Measurements from ENCODE around the gene NUP37.
"Not testable (repeated sequence)": the region's sequence is repeated elsewhere in the genome, so short reads cannot be mapped to it uniquely, and the experiment has no call there.

NUP37 gene

GRCh38 chr12:102119674-102120563 is at the start of gene NUP37, which contains the start of gene PARPBP:
Gene NUP37 (minus strand): TSS chr12:102120114. CDS start chr12:102118518, 1,596 bp downstream.
Gene PARPBP (plus strand): TSS chr12:102120183. CDS start chr12:102123889, 3,706 bp downstream.
- DNase-seq: peak; percentile 18 to 91 (median 78)

GRCh38 chr12:102167821-102168604 is 48.1 kb upstream of the NUP37 start:
- DNase-seq: no peak

DNA sequence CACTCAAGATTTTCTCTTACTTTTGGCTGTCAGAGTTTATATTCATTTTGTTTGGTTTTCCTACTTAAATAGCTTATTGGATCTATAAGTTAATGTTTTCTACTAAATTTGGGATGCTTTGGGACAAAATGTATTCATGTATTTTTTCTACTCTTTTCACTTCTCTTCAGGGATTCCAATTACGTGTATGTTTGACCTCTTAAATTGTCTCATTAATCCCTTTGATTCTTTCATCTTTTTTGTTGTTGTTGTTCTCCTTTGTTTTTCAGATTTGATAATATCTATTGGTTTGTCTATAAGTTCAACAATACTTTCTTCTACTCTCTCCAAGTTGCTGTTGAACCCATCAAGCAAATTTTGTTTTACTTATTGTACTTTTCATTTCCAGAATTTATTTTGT is 43.5 kb upstream of the NUP37 start:
- no peak for DNase-seq

DNA sequence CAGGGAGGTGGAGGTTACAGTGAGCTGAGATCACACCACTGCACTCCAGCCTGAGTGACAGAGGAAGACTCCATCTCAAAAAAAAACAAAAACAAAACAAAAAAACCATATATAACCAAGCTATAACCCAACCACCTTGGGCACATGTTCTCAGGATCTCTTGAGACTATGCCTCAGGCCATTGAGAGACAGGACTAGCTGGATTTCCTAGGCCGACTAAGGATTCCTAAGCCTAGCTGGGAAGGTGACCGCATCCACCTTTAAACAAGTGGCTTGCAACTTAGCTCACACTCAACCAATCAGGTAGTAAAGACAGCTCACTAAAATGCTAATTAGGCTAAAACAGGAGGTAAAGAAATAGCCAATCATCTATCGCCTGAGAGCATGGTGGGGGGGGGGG is 35.3 kb upstream of the NUP37 start:
- not testable (repeated sequence) for DNase-seq

DNA sequence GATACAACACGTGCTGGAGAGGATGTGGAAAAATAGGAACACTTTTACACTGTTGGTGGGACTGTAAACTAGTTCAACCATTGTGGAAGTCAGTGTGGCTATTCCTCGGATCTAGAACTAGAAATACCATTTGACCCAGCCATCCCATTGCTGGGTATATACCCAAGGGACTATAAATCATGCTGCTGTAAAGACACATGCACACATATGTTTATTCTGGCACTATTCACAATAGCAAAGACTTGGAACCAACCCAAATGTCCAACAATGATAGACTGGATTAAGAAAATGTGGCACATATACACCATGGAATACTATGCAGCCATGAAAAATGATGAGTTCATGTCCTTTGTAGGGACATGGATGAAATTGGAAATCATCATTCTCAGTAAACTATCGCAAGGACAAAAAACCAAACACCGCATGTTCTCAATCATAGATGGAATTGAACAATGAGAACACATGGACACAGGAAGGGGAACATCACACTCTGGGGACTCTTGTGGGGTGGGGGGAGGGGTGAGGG is 27.2 kb upstream of the NUP37 start:
- DNase-seq: not testable (repeated sequence)

- DNase-seq: no peak
Measured at GRCh38 chr12:102144221-102144620, 24.3 kb upstream of the NUP37 start.

DNA sequence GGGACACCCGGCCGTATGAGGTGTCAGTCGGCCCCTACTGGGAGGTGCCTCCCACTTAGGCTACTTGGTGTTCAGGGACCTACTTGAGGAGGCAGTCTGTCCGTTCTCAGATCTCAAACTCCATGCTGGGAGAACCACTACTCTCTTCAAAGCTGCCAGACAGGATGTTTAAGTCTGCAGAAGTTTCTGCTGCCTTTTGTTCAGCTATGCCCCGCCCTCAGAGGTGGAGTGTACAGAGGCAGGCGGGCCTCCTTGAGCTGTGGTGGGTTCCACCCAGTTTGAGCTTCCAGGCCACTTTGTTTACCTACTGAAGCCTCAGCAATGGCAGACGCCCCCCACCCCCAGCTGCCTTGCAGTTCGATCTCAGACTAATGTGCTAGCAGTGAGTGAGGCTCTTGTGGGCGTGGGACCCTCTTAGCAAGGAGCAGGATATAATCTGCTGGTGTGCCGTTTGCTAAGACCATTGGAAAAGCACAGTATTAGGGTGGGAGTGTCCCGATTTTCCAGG is 23.0 kb upstream of the NUP37 start:
- not testable (repeated sequence) for DNase-seq

DNA sequence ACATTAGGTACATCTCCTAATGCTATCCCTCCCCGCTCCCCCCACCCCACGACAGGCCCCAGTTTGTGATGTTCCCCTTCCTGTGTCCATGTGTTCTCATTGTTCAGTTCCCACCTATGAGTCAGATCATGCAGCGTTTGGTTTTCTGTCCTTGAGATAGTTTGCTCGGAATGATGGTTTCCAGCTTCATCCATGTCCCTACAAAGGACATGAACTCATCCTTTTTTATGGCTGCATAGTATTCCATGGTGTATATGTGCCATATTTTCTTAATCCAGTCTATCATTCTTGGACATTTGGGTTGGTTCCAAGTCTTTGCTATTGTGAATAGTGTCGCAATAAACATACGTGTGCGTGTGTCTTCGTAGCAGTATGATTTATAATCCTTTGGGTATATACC is 17.7 kb upstream of the NUP37 start:
- not testable (repeated sequence) for DNase-seq

DNA sequence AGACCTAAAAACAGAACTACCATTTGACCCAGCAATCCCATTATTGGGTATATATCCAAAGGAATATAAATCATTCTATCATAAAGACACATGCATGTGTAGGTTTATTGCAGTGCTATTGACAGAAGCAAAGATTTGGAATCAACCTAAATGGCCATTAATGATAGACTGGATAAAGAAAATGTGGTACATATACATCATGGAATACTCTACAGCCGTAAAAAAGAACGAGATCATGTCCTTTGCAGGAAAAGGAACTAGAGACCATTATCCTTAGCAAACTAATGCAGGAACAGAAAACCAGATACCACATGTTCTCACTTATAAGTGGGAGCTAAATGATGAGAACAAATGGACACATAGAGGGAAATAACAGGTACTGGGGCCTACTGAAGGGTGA is 11.5 kb upstream of the NUP37 start:
- DNase-seq: not testable (repeated sequence)

- DNase-seq: not testable (repeated sequence)
Measured at GRCh38 chr12:102130720-102131119, 10.8 kb upstream of the NUP37 start.

GRCh38 chr12:102121328-102121727 is 1.4 kb upstream of the NUP37 start:
- DNase-seq: not testable (repeated sequence)

DNA sequence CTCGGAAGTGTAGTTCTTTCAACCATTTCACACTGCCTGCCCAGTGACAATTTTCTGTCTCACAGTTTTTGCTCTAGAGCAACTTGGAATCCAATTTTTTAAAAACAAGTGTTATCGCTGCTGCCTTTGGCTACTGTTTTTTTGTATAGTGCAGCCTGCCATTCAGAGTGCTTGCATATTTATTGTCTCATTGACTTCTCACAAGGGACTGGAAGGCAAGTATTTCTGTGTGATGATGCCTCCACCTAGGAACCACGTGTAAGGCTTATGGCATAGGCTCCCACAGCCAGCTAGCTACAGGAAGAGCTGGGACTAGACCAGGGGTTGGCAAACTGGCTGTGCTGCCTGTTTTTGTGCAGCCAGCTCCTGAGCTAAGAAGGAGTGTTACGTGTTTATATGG is 972 bp upstream of the NUP37 start:
- no peak for DNase-seq

GRCh38 chr12:102120564-102120873 is 605 bp upstream of the NUP37 start:
- DNase-seq: no peak

- no peak for DNase-seq
Measured at GRCh38 chr12:102118874-102119273, 1.0 kb downstream of the NUP37 start.

DNA sequence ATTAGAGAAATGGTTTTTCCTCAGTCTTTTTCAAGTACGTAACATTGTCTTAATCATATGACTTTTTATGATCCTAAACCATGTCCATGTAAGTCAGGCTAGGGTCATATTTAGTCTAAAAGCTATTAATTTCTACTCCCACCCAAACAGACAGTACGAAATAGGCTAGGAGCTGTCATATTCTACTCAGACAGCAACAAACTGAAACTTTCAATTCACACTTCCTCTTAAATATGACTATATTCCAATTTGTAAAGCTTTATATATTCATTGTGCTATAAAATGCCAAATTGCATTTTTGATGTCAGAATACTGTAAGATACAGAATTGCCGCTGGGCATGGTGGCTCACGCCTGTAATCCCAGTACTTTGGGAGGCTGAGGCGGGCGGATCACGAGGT is 3.5 kb downstream of the NUP37 start:
- no peak for DNase-seq

DNA sequence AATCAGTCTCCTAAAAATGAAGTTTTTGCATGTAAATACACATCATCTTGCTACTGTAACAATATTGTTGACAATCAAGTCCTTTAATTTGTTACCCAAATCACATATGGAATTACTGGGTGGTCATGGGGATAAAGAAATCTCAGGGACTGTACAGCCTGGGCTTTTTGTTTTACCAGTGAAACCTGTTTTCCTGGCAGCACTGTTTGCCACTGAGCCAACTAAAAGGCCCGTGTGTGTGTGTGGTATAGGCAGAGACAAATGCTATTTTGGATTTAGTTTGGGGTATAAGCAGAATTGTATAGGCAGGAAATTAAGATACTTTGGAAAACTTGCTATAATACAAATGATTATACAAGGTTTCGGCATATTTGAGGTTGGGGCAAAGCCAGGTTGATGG is 5.7 kb downstream of the NUP37 start:
- DNase-seq: no peak

GRCh38 chr12:102110782-102111181 is 9.1 kb downstream of the NUP37 start:
- no peak for DNase-seq

DNA sequence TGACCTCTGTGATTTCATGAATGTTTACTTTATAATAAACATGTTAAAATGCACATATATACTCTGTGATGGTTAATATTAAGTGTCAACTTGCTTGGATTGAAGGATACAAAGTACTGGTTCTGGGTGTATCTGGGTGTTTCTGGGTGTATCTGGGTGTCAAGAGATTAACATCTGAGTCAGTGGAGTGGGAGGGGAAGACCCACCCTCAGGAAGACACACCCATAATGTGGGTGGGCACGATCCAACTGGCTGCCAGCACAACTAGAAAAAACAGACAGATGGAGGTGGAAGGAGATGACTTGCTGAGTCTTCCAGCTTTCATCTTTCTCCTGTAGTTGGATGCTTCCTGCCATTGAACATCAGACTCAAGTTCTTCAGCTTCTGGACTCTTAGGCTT is 11.9 kb downstream of the NUP37 start:
- no peak for DNase-seq

DNA sequence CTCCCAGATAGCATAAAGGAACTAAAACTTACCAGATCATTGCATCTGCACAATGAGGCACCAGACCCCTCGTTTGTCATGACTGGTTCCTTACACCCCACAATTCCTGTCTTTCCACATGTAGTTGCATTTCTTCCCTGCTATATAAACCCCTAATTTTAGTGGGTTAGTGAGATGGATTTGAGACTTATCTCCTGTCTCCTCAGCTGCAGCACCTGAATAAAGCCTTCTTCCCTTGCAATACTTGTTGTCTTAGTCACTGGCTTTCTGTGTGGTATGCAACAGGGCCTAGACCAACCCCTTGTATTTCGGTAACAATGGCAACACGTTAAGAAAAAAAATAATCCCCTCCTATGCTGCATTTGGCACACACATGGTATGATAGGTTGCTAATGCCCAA is 13.0 kb downstream of the NUP37 start:
- no peak for DNase-seq

- peak in 1 of 14 donors; percentile 28 for DNase-seq
Measured at GRCh38 chr12:102096855-102097254, 23.1 kb downstream of the NUP37 start.

DNA sequence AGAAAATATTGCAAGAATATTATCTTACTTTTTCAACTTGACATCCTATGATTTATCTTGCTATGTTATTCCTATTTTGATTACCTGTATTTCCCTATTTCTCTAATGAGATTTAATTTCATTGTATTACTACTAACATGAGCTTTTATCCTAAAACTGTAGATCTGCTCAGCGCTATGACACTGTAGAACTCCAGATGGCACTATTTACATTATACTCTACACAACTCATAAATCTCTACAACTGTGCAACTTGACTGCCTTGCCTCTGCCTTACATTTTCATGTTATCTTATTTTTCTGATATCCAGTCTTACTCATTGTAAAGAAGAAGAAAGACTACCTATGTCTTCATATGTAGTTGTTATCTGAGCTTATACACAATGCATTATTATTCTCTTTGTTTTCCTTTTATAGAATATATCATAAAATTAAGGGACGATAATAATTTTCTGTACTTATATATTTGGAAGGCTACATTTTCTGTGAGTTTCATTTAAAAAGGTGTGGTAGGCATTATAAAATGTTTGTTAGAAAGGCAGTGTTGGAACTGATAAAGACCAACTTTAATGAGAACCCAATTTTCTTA is 24.1 kb downstream of the NUP37 start:
- no peak for DNase-seq

DNA sequence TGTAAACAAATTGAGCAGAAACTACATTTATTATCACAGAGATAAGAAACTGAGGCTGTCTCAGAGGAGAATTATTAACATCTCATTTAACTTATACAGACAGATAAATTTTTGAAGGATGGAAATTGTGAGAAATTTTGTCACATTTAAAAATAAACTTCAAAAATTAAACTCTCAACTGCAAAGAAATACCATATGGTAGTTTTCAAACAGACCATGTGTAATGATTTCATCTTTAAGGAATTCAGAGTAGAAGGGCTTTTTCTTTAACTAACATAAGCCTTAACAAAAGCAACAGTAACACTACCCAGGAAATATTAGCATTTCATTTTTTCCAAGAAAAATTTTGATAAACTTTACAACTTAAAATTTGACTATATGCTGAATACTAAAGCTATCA is 26.6 kb downstream of the NUP37 start:
- DNase-seq: no peak

All from C1 segment of cervical spinal cord (tissue), 14 donors.